Stimulated activated naive CD8-positive, alpha-beta T cell treated with anti-CD3 and anti-CD28 coated beads, Interleukin-15, Interleukin-2, amounts not matched to agents 100 ng/mL and 50 ng/mL, for 24 hours (primary cell): Measurements from ENCODE around the gene TSFM.

Experiments
- H3K27ac Mint-ChIP-seq: one replicate; pipeline ENCODE4 v1.8.0; 2021; ENCODE audit warnings: mild to moderate bottlenecking, mixed read lengths
- H3K27me3 Mint-ChIP-seq: one replicate; pipeline ENCODE4 v1.8.0; 2021; ENCODE audit warnings: mixed read lengths
- H3K36me3 Mint-ChIP-seq: one replicate; pipeline ENCODE4 v1.8.0; 2021; ENCODE audit warnings: low read depth, mixed read lengths
- H3K4me1 Mint-ChIP-seq: one replicate; pipeline ENCODE4 v1.8.0; 2021; ENCODE audit warnings: low read depth, mixed read lengths
- H3K4me3 Mint-ChIP-seq: one replicate; pipeline ENCODE4 v1.8.0; 2021; ENCODE audit warnings: mild to moderate bottlenecking, mixed read lengths
- H3K9me3 Mint-ChIP-seq: one replicate; pipeline ENCODE4 v1.8.0; 2021; ENCODE audit warnings: mixed read lengths

TSFM gene

DNA sequence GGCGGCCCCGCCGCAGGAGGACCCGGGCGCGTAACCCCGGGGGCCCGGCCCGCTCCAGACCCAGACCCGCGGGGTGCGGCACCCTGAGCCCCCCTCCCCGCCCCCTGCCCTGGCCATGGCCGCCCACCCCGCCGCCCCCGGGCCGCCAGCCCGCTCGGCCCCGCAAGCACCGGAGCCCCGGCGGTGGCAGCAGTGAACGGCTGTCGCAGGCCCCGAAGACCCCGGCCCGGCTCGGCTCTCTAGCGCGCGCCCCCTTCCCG is 27.5 kb upstream of the TSFM start:
- Mint-ChIP-seq H3K9me3 (no peaks in the 10 kb centered on the region), H3K27me3 (no peaks in the 10 kb centered on the region), H3K36me3 (peaks cover 30% of the 10 kb centered on the region), H3K4me1 (peaks cover 61% of the 10 kb centered on the region), H3K27ac (no peak overlapping the region), H3K4me3 (no peak overlapping the region)

DNA sequence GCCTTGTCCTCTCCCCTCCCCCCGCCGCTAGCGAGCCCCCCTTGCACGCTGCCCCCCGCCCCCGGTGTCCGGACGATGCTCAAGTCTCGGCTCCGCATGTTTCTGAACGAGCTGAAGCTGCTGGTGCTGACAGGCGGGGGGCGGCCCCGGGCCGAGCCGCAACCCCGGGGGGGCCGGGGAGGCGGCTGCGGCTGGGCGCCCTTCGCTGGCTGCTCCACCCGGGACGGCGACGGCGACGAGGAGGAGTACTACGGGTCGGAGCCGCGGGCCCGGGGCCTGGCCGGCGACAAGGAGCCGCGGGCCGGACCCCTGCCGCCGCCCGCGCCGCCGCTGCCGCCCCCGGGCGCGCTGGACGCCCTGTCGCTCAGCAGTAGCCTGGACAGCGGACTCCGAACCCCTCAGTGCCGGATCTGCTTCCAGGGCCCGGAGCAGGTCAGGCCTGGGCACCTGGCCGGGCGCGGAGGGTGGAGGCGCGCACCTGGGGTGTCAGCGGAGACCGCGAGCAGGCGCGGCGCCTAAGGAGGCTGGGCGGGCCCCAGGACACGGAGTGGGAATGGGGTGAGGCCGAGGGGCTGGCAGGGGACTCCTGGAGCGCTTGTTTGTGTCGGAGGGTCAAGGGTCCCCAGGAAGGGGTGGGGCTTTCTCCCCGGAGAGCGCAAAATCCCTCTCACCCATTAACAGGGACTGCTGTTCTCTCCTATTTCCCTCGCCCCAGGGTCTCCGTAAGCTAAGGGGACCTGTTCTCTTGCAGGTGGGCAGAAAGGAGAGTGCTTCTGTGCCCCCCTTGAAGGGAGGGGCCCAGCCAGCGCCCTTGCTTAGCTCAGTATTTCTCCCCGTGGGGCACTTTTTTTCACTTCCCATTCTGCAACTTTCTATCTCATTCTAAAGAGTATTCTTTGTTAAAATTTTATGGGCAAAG is 26.9 kb upstream of the TSFM start:
- Mint-ChIP-seq H3K36me3 (peaks cover 26% of the 10 kb centered on the region), H3K9me3 (no peaks in the 10 kb centered on the region), H3K4me3 (peak overlapping the region; percentile 81), H3K4me1 (peaks cover 55% of the 10 kb centered on the region), H3K27ac (peak overlapping the region; percentile 69), H3K27me3 (no peaks in the 10 kb centered on the region)

DNA sequence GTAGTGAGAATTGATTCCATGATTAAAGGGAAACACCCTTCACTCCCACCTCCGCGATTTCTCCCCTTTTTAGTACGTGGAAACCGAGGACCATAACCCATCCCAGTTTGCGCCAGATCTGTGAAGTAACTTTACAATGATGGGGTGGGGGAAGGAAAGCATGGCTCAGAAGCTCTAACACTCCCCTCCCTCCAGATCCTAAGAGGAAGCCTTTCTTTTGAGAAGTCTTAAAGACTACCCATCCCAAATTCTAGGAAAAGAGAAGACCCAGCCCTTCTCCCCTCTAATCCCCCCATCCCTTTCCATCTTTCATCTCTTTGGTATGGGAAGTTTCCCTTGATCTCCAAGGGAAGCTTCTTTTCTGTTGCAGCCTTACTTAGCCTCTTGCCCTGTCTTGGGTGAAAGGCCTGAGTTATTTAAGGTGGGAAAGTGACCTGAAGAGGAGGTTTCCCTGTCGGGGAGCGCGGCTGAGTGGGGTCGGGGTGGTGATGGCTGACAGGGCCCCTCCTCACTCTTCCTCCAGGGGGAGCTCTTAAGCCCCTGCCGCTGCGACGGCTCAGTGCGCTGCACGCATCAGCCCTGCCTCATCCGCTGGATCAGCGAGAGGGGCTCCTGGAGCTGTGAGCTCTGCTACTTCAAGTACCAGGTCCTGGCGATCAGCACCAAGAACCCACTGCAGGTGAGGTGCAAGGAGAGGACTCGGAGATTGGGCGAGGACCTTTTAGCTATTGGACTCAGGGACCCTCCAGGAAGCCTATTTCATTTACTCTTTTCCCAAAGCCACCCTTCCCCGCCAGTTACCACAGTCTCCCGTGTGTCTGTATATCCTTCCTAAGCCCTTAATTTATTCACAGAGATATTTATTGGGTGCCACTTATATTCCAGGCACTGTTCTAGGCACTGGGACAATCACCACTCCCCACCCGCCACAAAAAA is 25.9 kb upstream of the TSFM start:
- peak overlapping the region; percentile 81 for H3K4me3 Mint-ChIP-seq
- peaks cover 25% of the 10 kb centered on the region for H3K36me3 Mint-ChIP-seq
- H3K4me1 Mint-ChIP-seq, result peaks cover 46% of the 10 kb centered on the region
- peak overlapping the region; percentile 69 for H3K27ac Mint-ChIP-seq
- H3K9me3 Mint-ChIP-seq, result no peaks in the 10 kb centered on the region
- H3K27me3 Mint-ChIP-seq, result no peaks in the 10 kb centered on the region

DNA sequence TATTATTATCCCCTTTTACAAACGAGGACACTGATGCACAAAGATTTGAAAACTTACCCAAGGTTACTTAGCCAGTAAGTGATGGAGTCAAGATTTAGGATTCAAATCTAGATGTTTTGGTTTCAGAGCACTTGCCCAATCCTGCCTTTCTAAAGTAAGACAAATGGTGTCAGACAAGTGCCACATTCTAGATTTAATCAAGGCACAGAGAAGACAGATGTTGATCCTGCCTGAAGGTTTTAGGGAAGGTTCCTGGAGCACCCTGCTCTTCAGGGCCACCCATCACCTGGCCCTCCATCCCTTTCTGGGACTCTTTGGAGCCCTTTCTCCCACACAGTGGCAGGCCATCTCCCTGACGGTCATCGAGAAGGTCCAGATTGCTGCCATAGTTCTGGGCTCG is 24.8 kb upstream of the TSFM start:
- H3K9me3 Mint-ChIP-seq, result no peaks in the 10 kb centered on the region
- H3K4me3 Mint-ChIP-seq, result no peak overlapping the region
- H3K36me3 Mint-ChIP-seq, result peaks cover 31% of the 10 kb centered on the region
- H3K4me1 Mint-ChIP-seq, result peaks cover 39% of the 10 kb centered on the region
- no peaks in the 10 kb centered on the region for H3K27me3 Mint-ChIP-seq
- H3K27ac Mint-ChIP-seq, result no peak overlapping the region

DNA sequence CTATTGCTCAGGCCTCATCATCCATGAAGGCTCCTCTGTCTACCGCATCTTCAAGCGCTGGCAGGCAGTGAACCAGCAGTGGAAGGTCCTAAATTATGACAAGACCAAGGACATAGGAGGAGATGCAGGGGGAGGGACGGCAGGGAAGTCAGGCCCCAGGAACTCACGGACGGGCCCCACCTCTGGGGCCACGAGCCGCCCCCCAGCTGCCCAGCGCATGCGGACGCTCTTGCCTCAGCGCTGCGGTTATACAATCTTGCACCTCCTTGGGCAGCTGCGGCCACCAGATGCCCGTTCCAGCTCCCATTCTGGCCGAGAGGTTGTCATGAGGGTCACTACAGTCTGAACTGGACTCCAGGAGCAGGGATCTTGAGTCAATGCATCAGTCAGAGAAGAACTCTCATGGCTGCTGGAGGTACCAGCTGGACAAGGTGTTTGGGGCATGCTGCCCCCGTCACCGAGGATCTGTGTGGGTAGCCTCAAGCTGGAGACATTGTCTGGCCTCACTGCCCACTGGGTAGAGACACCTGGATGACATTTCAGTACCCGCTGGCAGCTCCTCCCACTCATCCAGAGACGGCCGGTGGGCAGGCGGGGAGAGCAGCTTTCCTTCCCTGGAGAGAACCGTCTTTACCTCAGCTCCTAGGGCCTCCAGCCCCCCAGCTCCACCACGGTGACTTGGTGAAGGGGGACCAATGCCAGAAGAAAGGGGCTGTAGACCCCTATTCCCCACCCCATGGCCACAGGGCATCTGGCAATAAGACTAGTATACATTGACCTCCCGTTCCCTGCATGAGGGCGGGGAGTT is 23.8 kb upstream of the TSFM start:
- Mint-ChIP-seq H3K4me3 (no peak overlapping the region), H3K27me3 (peaks cover 3% of the 10 kb centered on the region), H3K27ac (no peak overlapping the region), H3K9me3 (no peaks in the 10 kb centered on the region), H3K36me3 (peaks cover 41% of the 10 kb centered on the region), H3K4me1 (peaks cover 35% of the 10 kb centered on the region)

DNA sequence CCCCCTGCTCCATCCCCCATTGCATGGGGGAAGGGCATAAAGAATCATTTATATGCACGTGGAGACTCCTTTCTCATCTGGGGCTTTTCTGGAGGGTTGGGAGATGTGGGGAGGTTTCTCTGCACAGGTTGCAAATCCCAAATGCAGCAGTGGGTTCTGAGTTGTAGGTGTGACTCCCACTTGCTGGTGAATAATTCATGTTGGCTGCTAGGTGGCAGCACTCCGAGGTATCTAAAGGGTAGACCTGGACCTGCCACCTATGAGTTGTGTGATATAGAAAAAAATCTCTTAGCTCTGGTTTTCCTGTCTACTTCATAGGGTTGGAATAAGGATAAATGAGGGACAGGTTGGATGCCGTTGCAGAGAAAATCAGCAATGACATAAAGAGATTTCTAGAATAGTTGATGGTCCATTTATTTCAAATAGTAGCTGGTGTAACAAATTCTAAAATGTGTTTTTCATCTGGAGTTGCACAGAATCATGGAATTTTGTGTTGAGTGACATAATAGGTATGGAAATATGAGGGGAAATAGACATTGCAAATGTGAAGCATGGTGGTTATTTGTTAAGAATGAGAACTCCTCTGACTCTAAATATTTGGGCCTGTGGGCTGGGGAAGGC is 23.1 kb upstream of the TSFM start:
- H3K4me3 Mint-ChIP-seq, result no peak overlapping the region

DNA sequence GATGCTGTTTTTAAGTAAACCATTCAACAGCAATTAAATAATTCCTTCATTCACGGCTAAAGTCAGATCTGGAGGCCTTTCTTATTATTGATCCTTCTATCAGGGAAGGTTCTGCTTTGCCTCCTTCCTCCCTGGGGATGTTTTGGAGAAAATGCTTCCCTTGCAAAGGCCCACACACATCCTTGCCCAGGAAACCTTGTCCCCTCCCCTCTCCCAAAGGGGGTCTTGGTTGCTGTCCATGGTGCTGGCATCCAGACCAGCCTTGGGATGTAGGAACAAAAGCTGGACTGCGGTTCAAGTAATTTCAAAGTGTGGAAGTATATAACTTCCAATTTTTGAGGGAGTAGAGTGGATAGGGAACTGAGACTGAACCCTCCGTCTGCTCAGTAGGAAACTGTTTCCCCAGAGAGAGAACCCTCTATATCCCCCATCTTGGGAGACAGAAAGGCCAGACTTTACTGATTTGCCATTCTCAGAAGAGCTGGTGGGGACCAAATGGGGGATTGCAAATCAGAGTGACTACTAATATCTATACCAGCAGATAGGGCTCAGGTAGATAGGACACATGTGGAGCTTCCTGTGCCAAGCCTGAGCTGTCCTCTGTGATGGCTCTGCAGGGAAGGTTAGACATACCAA is 22.1 kb upstream of the TSFM start:
- peaks cover 8% of the 10 kb centered on the region for H3K27me3 Mint-ChIP-seq
- no peak overlapping the region for H3K4me3 Mint-ChIP-seq
- peaks cover 53% of the 10 kb centered on the region for H3K36me3 Mint-ChIP-seq
- no peaks in the 10 kb centered on the region for H3K9me3 Mint-ChIP-seq
- H3K4me1 Mint-ChIP-seq, result peaks cover 40% of the 10 kb centered on the region
- H3K27ac Mint-ChIP-seq, result no peak overlapping the region

More for the DNA sequence above, 23.1 kb upstream of the TSFM start:
- no peak overlapping the region for H3K27ac Mint-ChIP-seq
- no peaks in the 10 kb centered on the region for H3K9me3 Mint-ChIP-seq
- H3K4me1 Mint-ChIP-seq, result peaks cover 34% of the 10 kb centered on the region
- peaks cover 48% of the 10 kb centered on the region for H3K36me3 Mint-ChIP-seq
- peaks cover 7% of the 10 kb centered on the region for H3K27me3 Mint-ChIP-seq

DNA sequence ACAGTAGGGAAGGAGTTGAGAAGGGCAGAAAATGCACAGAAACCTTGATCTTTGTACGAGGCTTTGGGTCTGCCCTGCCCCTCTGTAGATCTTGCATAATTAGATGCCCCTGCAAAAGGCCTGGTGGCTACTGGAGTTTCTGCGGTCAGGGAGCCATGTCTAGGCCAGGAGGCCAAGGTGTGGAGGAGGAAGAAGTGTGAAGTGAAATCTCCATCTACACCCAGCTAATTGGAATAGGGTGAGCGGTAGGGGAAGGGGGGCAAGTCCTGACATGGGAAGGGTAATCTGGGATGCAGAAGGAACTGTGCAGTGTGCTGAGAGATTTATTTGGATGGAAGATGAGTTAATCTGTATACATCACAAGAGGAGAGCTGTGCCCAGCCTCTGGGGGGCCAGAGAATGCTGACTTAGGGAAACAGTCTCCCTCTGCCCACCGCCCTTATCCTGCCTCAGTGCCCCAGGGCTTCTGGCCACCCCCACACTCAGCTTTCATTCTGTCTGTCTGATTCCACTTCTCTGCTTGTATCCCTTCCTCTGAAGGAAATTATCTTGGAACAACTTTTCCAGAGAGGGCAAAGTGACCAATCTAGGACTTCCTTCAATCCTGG is 21.1 kb upstream of the TSFM start:
- no peak overlapping the region for H3K4me3 Mint-ChIP-seq

DNA sequence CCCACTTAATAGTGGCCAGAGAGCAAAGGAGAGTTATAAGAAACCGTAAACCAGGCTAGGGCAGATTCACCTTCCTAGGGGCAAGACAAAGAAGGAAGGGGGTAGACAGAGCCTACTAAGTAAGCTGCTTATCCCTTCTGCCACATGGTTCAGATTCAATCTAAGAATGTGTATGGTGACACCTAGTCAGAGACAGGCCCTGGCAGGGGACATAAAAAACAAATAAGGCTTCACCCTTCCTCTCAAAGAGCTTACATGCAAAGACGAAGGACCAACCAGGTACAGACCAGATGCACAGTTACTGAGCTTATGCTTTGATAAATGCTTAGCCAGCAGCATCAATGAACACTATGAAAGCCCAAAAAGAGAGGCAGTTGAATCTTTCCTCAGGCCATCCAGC is 20.1 kb upstream of the TSFM start:
- Mint-ChIP-seq H3K9me3 (no peaks in the 10 kb centered on the region), H3K4me1 (peaks cover 48% of the 10 kb centered on the region), H3K4me3 (no peak overlapping the region), H3K36me3 (peaks cover 53% of the 10 kb centered on the region), H3K27me3 (peaks cover 14% of the 10 kb centered on the region), H3K27ac (no peak overlapping the region)

More for the DNA sequence above, 21.1 kb upstream of the TSFM start:
- H3K4me1 Mint-ChIP-seq, result peaks cover 44% of the 10 kb centered on the region
- peaks cover 53% of the 10 kb centered on the region for H3K36me3 Mint-ChIP-seq
- no peak overlapping the region for H3K27ac Mint-ChIP-seq
- H3K27me3 Mint-ChIP-seq, result peaks cover 12% of the 10 kb centered on the region
- H3K9me3 Mint-ChIP-seq, result no peaks in the 10 kb centered on the region

DNA sequence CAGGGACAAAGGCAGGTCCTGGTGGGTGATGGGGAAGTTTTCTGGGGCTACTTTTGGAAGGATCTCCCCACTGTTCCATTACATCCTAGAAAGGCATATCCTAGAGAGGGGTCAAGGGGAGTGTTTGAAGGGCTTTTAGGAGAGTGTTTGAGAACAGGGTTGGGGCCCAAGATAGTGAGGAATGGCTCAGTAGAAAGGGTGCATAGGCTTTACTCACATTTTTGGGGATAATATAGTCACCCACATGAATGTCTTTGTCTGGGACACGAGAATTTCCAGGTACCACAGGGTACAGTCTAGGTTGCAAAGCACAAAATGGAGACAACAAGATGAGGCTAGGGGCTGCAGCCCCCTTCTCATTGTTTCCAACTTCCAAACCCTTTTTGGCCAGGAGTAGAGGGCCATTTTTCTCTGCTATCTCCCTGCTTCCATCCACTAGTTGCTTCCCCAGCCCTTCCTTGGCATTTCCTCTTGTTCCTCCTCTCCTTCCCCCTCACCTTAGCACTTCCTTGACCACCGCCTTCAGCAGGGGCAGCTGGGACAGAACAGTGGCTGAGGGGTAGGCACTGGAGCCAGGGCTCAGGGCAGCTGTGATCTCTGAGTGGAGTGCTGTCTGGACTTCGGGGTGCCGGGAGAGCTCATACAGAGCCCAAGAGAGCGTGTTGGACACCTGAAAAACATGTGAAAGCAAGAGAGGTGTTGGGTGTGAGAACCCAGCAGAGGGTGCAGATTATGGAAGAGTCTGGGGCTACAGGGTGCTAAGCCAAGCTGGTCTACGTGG is 18.5 kb upstream of the TSFM start:
- peaks cover 64% of the 10 kb centered on the region for H3K36me3 Mint-ChIP-seq
- H3K27ac Mint-ChIP-seq, result peak overlapping the region; percentile 74
- H3K4me1 Mint-ChIP-seq, result peaks cover 51% of the 10 kb centered on the region
- peaks cover 14% of the 10 kb centered on the region for H3K27me3 Mint-ChIP-seq
- peak overlapping the region; percentile 91 for H3K4me3 Mint-ChIP-seq
- H3K9me3 Mint-ChIP-seq, result no peaks in the 10 kb centered on the region

DNA sequence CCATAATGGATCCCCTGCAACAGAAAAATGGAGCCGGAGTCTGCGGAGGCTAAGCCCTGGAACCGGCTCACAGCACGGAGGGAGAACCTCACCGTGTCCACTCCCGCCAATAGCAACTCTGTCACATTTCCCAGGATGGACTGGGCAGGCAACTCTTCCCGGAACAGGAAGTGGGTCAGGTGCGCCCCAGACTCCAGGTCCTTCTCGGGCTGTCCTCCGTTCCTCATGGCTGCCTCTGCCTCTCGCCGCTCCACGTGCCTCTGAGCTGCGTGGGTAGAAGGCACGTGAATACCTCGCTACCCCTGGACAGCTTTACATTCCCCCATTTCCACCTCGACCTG is 18.0 kb upstream of the TSFM start:
- peaks cover 46% of the 10 kb centered on the region for H3K4me1 Mint-ChIP-seq
- H3K36me3 Mint-ChIP-seq, result peaks cover 62% of the 10 kb centered on the region
- H3K27ac Mint-ChIP-seq, result peak overlapping the region; percentile 74
- no peaks in the 10 kb centered on the region for H3K9me3 Mint-ChIP-seq
- H3K27me3 Mint-ChIP-seq, result peaks cover 14% of the 10 kb centered on the region
- H3K4me3 Mint-ChIP-seq, result peak overlapping the region; percentile 91

DNA sequence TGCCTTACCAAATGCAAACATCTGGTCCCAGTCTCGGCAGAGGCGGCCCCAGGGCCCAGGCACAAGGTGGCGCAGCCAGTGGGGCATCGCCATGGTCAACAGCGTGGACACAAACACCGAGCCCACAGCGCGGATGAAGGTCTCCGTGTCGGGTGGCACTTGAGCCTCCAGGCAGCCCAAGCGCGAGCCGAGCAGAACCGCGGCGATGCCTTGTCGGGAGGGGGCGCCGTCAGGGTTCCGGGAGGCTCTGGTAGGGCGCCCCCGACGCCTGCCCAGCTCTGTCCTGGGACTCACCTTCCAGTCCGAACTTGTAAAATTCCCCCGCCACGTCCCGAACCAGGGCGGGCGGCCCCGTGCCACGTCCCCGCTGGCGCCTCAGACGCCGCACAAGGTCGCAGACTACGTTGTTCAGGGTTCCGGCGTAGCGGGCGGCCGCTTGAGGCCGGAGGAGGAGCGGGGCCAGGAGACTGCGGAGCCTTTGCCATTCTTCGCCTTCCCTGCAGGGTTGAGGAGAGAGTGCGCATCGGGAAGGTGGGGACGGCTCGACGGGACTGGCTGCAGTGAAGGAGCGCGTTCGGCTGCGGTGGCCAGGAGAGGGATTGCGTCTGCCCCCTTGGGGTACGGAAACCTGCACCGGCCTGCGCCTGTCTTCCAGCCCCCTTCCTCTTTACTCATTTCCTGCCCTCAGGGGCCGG is 17.4 kb upstream of the TSFM start:
- Mint-ChIP-seq H3K9me3 (no peaks in the 10 kb centered on the region), H3K27me3 (peaks cover 14% of the 10 kb centered on the region), H3K4me1 (peaks cover 46% of the 10 kb centered on the region), H3K27ac (peak overlapping the region; percentile 74), H3K4me3 (peak overlapping the region; percentile 91), H3K36me3 (peaks cover 62% of the 10 kb centered on the region)
